GF-D8 (cell line): ENCODE measurements around the gene EPHB6.

Experiments
- DNase-seq: peaks from one replicate; lab custom pipeline; 2025; lab: John Stamatoyannopoulos, UW

The EPHB6 gene

DNA sequence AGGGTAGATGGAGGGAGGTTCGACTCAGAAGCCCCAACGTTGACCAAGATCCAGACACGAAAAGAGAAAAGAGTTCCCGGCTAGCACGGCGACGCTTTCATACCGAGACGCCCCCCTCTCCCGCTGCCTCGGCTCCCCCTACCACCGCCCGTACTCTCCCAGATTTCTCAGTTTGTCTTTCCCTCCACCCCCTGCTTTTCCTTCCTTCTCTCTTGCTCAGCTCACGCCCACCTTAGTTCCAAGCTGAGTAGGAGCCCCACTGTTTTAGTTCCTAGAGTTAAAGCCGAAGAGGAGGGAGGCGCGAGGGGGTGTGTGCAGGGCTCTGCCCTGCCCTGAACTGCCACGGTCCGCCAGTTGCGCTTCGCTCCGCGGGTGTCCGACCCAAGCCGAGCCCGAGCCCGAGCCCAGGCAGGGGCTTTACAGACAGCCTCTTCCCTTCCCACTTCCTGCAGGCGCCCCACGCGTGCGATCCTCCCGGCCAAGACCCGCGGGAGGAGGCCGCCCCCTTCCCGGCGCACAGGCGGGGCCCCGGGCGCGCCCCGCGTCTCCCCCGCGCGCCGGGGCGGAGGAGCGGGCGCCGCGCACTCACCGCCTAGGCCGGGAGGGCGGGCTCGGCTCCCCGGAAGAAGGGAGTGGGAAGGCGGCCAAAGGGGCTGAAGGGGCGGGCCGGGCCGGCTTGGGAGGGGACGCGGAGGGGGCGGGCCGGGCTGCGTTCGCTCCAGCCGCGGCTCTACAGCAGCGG lies at the start of gene EPHB6:
Gene EPHB6, plus strand, starts transcription at position 705 of the 742 bp plus-strand sequence. CDS start 8,152 bp downstream, outside the sequence.
- no peak for DNase-seq

GRCh38 chr7:142805350-142806021 lies 49.4 kb upstream of the EPHB6 start:
- no peak for DNase-seq

- no peak for DNase-seq
These were observed 48.9 kb upstream of the EPHB6 start for GRCh38 chr7:142806022-142806356.

DNA sequence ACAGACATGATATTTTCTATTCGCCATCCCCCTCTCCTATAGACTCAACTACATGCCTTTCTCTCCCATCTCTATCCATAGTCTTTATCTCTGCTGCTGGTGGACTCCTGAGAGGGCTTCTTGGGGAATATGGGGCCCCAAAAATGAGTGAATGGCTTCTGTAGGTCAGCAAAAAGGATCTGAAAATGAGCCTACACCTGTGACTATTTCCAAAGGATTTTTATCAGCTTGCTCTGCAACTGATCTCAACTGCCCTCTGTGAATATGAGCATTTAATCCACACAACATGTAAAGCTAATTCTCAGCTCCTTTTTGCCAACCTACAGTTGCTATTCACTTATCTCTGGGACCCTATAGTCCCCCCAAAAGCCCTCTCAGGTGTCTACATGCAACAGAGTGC lies 47.9 kb upstream of the EPHB6 start:
- no peak for DNase-seq

DNA sequence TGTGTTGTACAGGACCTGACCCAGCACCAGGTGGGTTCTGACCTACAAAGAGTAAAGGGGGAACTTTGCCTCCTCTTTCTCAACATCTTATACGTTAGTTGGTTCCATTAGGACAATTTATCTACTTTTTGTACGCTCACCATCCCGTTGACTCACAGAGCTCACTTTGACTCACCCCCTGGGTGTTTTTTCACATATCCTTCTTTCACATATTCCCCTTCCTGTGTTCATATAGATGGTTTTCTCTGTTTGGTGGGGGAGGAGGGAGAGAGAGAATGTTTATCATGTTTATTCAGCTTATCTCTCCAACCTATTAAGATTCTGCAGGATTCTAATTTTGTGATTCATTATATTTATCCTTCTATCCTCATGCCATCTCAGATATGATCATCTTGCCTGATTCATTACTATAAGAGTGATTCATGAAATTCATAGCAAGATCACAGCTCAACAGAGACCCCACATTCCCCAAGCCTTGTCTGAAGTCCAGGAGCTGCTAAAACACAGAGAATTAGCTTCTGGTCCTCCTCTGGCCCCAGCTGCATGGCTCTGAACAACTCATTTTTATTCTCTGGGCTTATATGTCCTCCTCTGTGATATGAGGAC lies 46.9 kb upstream of the EPHB6 start:
- no peak for DNase-seq

DNA sequence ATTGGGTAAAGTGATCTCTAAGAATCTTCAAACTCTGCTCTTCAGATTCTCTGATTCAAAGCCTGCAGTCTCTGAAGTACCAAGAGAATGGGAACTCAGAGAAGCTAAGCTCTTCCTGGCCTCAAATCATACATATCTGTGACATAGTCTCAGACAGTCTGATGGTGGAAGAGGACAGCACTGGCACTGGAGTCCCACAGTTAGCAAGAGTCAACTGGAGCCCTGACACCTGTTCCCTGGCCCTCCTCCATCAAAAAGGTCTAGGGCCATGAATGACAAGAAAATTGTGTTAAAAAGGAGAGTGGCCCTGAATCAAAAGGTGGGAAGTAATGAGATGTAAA lies 46.4 kb upstream of the EPHB6 start:
- no peak for DNase-seq

- no peak for DNase-seq
These were observed 45.9 kb upstream of the EPHB6 start for GRCh38 chr7:142808802-142809583.

GRCh38 chr7:142809671-142810070 lies 45.2 kb upstream of the EPHB6 start:
- DNase-seq = no peak

- DNase-seq = no peak
These were observed 43.6 kb upstream of the EPHB6 start for GRCh38 chr7:142811154-142811737.

DNA sequence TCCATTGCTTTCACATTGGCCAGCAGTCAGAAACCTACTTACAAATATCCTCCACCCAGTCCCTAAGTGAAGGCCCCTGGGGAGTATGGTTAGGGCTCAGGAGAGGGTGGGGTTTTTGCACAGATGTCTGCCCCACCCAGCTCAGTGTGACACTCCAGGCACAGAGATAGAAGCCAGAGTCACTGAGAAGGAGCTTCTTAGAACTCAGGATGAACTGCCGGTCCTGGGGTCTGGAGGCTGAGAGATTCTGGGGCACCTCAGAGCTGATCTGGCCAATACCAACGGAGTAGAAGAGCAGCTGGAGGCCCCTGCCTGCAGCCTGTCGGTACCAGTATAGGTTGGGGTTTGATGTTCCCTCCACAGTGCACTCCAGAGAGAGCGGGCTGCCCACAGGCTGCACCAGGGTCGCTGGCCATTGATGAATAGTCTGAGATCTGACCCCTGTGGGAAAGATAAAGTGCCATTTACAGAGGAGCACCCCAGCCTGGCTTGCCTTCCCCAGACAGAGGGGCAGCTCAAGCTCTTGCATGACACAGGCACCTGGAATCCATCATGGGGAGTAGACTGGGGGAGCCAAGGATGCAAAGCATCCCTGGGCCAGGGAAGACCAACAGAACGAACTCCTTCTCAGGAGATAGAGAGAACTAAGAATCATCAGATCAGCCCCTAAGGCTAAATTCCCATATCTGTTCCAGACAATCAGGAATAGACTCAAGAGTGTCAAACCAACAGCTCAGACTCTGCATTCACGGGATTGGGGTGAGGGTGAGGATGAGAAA lies 42.2 kb upstream of the EPHB6 start:
- no peak for DNase-seq

DNA sequence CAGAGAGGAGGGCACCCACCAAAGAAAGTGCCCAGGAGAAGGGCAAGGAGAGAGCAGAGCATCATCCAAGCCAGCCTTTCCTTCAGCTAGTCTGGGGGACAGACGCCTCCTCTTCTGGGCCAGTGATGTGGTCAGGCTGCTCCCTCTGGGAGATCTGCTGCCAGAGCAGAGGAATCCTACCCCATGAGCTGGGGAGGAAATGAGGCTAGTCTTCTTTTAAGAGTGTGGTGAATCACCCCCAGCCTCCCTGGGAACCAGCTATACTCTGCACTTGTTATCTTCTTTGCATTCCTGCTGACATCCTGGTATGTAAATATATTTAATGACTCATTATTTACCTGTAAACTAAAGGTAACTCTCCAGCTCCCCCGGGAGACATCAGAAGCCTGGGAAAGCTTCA lies 41.6 kb upstream of the EPHB6 start:
- no peak for DNase-seq

DNA sequence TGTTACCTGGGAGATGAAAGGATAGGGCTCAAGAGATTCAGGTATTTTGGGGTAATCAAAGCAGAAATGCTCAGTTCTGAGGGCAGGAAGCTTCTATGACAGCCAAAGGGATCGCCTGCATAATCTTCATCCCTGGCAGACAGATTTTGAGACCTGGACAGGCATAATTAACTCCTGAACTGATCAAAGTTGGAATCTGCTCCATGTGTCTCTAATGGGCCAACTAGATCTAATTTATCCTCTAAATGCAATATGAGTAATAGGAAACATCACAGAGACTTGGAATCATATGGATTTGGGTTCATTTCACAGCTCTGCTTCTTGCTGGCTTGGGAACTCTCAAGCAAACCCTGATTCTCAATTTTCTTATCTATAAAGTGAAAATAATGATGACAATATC lies 41.2 kb upstream of the EPHB6 start:
- no peak for DNase-seq

DNA sequence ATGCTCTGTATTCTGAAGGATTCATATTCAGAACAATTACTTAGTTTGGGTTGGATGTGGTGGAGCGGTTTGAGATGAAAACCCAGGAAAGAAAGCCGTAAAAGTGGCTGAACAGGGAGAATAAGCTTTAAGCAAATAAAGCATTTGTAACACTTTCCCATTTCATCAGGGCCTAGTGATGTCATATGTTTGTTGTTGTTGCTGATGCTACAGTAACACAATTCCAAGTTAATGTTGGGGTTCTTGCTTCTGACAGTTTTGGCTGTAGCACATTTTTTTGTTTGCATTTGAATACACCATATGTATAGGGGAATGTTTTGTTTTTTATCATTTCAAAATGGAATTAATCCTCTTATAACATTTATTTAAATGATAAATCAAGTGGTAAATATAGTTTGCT lies 40.4 kb upstream of the EPHB6 start:
- DNase-seq = no peak

GRCh38 chr7:142815134-142815533 lies 39.7 kb upstream of the EPHB6 start:
- DNase-seq = no peak

DNA sequence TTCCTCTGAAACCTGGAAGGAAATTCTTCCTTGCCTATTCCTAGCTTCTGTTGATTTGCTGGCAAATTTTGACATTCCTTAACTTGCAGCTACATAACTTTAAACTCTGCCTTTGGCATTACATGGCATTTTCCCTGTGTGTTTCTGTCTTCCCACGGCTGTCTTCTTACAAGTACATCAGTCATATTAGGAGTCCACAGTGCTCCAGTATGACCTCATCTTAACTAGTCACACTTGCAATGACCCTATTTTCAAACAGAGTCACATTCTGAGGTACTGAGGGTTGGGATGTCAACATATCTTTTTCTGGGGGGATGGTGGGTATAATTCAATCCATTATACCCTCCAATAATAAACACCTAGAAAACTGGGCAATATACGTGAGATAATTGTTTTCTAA lies 37.4 kb upstream of the EPHB6 start:
- no peak for DNase-seq

DNA sequence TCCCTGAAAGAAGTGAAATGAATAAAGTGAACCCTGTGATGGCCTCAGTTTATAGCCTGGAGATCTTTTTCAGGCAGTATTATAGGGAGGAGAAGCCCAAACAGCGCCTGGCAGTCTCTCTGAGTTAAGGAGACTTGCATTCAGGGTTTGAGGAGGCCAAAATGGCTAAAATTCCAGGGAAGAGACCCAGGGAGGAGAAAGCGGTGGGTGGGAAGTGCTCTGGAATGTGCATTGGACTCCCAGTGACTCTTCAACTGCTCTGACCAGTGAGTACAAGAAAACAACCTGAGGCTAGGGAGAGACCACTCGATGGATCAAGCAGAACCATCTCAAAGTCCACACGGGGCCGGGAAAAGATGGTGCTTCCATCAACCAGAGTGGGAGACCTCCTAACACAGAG lies 35.3 kb upstream of the EPHB6 start:
- no peak for DNase-seq

- DNase-seq = no peak
These were observed 32.2 kb upstream of the EPHB6 start for GRCh38 chr7:142822714-142823113.

DNA sequence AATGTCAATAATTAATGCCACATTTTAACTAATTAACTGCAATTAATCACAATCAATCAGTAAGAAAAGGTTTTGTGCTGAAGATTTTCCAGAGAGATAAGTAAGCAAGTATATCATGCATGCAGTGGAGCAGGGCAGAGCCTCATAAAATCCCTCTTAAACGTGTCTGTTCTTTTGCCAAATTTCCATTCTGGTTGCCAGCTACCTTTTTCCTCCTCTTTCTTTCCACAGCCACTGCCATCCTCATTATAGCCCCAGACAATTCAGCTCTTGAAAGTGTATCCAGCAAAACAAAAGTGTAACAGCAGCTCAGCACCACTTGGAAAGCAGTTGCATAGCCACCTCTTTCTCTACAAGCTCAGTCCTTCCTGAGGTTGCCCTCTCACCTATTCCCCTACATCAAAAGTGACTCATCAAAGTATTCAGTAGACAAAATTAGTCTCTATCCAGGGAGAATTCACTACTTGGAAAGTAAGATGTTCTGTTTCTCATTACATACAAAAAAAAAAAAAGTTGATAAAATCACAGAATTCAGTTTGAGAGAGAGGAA lies 26.9 kb upstream of the EPHB6 start:
- DNase-seq = no peak

- no peak for DNase-seq
These were observed 22.5 kb upstream of the EPHB6 start for GRCh38 chr7:142832417-142832816.

DNA sequence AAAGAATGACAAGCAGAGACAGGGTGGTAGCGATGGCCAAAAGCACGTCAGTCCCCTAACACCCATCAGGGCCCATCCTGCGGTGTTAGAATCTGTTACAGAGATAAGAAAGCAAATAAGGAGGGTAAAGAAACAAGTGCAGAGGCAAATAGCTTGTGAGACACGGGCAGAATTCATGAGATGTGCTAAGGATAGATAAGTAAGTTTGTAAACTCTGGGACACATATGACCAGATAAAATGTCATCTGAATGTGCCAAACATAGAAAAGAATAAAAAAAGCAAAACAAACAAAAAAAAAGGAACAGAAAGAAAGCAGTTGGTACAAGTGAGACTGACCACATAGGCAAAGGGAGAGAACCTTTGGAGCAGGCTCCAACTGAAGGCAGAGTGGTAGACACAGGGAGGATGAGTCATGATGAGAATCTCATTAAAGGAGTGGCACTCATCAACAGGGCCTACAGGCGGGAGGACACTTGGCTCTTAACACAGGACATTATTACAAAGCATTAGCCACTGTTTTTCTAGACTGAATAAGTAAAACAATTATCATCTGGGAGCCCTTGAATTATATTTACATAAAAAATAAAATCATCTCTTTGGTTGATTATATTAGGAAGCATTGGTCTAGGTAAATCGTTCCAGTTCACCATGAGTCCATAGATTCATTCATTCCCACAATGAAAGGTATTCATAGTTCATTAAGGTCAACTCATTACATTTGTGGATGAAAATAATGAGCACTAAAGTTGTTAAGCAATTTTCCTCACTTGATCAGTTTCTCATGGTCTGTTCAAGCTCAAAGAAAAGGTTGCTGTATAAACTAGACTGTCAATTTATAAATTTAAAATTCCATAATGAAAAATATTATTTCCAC lies 21.5 kb upstream of the EPHB6 start:
- DNase-seq = no peak
